ENCODE data around the gene TCF15.

- TF ChIP-seq CTCF (CRISPR knock-in tag; IDR thresholded peaks at IDR 0.05) (no peak), ZNF768 (CRISPR knock-in tag; IDR thresholded peaks at IDR 0.05) (no peak), JUN (CRISPR knock-in tag; IDR thresholded peaks at IDR 0.05) (no peak)
Measured at GRCh38 chr20:621125-621756, 11.1 kb upstream of the TCF15 start.

Measured in HepG2 (cell line).